HepG2 (cell line): Measurements from ENCODE around the gene PPP4R4. TPM values are rescaled to one million over a fixed set of nuclear protein-coding genes. Genes with fewer than 3 reads are reported as not detected.

Experiments
- CTCF ChIP-seq: sonication (generic); formaldehyde crosslinking; IDR thresholded peaks from 2 replicates; pipeline ENCODE4 v1.5.0; 2020; ENCODE audit warnings: mild to moderate bottlenecking, missing genetic modification reagents, moderate library complexity
- FOXJ3 ChIP-seq: sonication (generic); formaldehyde crosslinking; IDR thresholded peaks from 2 replicates; pipeline ENCODE4 v1.4.0; 2020; ENCODE audit warnings: missing genetic modification reagents, mild to moderate bottlenecking, borderline replicate concordance
- GFI1 ChIP-seq: sonication (generic); formaldehyde crosslinking; IDR thresholded peaks from 2 replicates; pipeline ENCODE4 v1.5.0; 2020; ENCODE audit warnings: missing genetic modification reagents, mild to moderate bottlenecking, borderline replicate concordance
- HES4 ChIP-seq: sonication (generic); formaldehyde crosslinking; IDR thresholded peaks from 2 replicates; pipeline ENCODE4 v1.9.0; 2021; ENCODE audit warnings: mild to moderate bottlenecking, missing genetic modification reagents, borderline replicate concordance
- HOXD1 ChIP-seq: sonication (generic); formaldehyde crosslinking; IDR thresholded peaks from 2 replicates; pipeline ENCODE4 v1.5.0; 2020; ENCODE audit warnings: missing genetic modification reagents
- KDM6A ChIP-seq: IDR thresholded peaks from 2 replicates; pipeline ENCODE4 v1.6.1; 2016; ENCODE audit warnings: low read depth
- KLF11 ChIP-seq: IDR thresholded peaks from 2 replicates; pipeline ENCODE4 v1.6.1; 2016; ENCODE audit warnings: missing compliant biosample characterization
- KLF16 ChIP-seq, 2 experiments: sonication (generic) in 1 of 2; formaldehyde crosslinking in 1 of 2; IDR thresholded peaks; 2 replicates each; pipeline versions ENCODE4 v1.6.1 to v1.8.0; 2016 to 2023; ENCODE audit warnings: missing genetic modification reagents in 2 of 2, missing compliant biosample characterization in 1 of 2
- MIER2 ChIP-seq: IDR thresholded peaks from 2 replicates; pipeline ENCODE4 v1.6.1; 2016; ENCODE audit warnings: missing biosample characterization, missing genetic modification reagents
- REPIN1 ChIP-seq: sonication (generic); formaldehyde crosslinking; IDR thresholded peaks from 2 replicates; pipeline ENCODE4 v1.8.0; 2022; ENCODE audit warnings: missing genetic modification reagents, low read depth, mild to moderate bottlenecking, borderline replicate concordance
- TFDP1 ChIP-seq: IDR thresholded peaks from 2 replicates; pipeline ENCODE4 v1.6.1; 2016; ENCODE audit warnings: missing compliant biosample characterization, missing genetic modification reagents, borderline replicate concordance
- ZMAT3 ChIP-seq: sonication (generic); formaldehyde crosslinking; conservative IDR thresholded peaks from 2 replicates; pipeline ENCODE4 v1.7.0; 2021; ENCODE audit warnings: missing genetic modification reagents
- ZNF331 ChIP-seq: sonication (generic); formaldehyde crosslinking; IDR thresholded peaks from 2 replicates; pipeline ENCODE4 v1.4.0; 2020; ENCODE audit warnings: missing genetic modification reagents
- polyA plus RNA-seq, 8 experiments: library from polyadenylated mRNA; depleted of rRNA in 3 of 8; stranded (reverse) in 7 of 8; unstranded in 1 of 8; fragments of >200 nt; fragmentation: Illumina TruSeq in 4 of 8; extraction: Trizol in 4 of 8; gene quantifications; 2 replicates each; pipeline versions ENCODE4 v1.2.1 to v1.2.3, GENCODE V29; 2011 to 2016; ENCODE audit warnings: low read depth in 4 of 8, missing spikeins in 1 of 8, mixed read lengths in 1 of 8; ENCODE audit not compliant: insufficient read depth in 1 of 8
- total RNA-seq, 5 experiments: library from RNA; depleted of rRNA; stranded (reverse); fragments of >200 nt; fragmentation: Illumina TruSeq; extraction: Trizol; gene quantifications; 2 replicates each; pipeline ENCODE4 v1.2.3, GENCODE V29; 2016; ENCODE audit warnings: low read depth in 1 of 5
- TF ChIP-seq, protein P1 (sequence below): sonication (generic); formaldehyde crosslinking; conservative IDR thresholded peaks from 2 replicates; pipeline ENCODE4 v1.4.0; 2020; ENCODE audit warnings: mild to moderate bottlenecking, missing genetic modification reagents, moderate library complexity
- TF ChIP-seq, protein P2 (sequence below): sonication (generic); formaldehyde crosslinking; IDR thresholded peaks from 2 replicates; pipeline ENCODE4 v1.8.1; 2023; ENCODE audit warnings: mild to moderate bottlenecking, moderate library complexity, missing genetic modification reagents
- TF ChIP-seq, protein P3 (sequence below): sonication (generic); formaldehyde crosslinking; IDR thresholded peaks from 2 replicates; pipeline ENCODE4 v1.5.0; 2020; ENCODE audit warnings: mild to moderate bottlenecking, missing genetic modification reagents, borderline replicate concordance

The PPP4R4 gene
- total and polyA plus RNA-seq, 2 of the 13 experiments (the other 11 are each of a cell fraction or from before 2014, with no cell fraction given) = 9.5 to 19.8 TPM

DNA sequence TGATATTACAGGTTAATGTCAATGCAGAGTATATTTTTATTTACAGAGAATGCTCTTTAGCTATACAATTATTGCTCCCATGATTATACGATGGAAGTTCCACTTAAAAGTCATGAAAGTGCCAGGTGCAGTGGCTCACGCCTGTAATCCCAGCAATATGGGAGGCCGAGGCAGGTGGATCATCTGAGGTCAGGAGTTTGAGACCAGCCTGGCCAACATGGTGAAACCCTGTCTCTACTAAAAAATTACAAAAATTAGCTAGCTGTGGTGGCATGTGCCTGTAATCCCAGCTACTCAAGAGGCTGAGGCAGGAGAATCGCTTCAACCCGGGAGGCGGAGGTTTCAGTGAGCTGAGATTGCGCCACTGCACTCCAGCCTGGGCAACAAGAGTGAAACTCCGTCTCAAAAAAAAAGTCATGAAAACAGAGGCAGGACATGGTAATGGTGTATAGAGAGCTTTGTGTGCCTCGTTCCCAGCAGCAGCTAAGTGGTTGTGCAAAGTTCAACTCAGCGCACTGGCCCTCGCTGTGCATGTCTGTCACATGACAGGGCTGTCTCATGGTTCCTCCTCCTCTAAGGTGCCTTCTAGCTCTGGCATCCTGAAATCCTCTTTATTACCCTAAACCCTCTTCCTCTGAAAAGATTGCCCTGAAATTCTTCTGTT lies 102.9 kb downstream of the PPP4R4 start (continued):
- peak; percentile 71; the same call in 1 of the 2 replicates for TF ChIP-seq TFDP1 (CRISPR knock-in tag)
- TF ChIP-seq FOXJ3 (CRISPR knock-in tag) = peak; percentile 82; the same call in 1 of the 2 replicates
- 0 out of 2 replicates have a peak, but pooled peaks have one; percentile 37 for TF ChIP-seq ZMAT3
- TF ChIP-seq KLF16 (CRISPR knock-in tag; IDR thresholded peaks at IDR 0.05) = peak in 1 of 2 experiments; percentile 79; a peak in 1 of 4 replicates
- TF ChIP-seq HOXD1 = 0 out of 2 replicates have a peak, but pooled peaks have one; percentile 35
- 0 out of 2 replicates have a peak, but pooled peaks have one; percentile 19 for TF ChIP-seq HES4 (CRISPR knock-in tag)
- TF ChIP-seq, protein P1, sequence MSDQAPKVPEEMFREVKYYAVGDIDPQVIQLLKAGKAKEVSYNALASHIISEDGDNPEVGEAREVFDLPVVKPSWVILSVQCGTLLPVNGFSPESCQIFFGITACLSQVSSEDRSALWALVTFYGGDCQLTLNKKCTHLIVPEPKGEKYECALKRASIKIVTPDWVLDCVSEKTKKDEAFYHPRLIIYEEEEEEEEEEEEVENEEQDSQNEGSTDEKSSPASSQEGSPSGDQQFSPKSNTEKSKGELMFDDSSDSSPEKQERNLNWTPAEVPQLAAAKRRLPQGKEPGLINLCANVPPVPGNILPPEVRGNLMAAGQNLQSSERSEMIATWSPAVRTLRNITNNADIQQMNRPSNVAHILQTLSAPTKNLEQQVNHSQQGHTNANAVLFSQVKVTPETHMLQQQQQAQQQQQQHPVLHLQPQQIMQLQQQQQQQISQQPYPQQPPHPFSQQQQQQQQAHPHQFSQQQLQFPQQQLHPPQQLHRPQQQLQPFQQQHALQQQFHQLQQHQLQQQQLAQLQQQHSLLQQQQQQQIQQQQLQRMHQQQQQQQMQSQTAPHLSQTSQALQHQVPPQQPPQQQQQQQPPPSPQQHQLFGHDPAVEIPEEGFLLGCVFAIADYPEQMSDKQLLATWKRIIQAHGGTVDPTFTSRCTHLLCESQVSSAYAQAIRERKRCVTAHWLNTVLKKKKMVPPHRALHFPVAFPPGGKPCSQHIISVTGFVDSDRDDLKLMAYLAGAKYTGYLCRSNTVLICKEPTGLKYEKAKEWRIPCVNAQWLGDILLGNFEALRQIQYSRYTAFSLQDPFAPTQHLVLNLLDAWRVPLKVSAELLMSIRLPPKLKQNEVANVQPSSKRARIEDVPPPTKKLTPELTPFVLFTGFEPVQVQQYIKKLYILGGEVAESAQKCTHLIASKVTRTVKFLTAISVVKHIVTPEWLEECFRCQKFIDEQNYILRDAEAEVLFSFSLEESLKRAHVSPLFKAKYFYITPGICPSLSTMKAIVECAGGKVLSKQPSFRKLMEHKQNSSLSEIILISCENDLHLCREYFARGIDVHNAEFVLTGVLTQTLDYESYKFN = peak; percentile 89
- TF ChIP-seq MIER2 (CRISPR knock-in tag) = peak; percentile 71; the same call in 1 of the 2 replicates
- TF ChIP-seq GFI1 = peak; percentile 83
- peak; percentile 63; the same call in 1 of the 2 replicates for TF ChIP-seq KDM6A (CRISPR knock-in tag)
- peak; percentile 82; the same call in 1 of the 2 replicates for TF ChIP-seq REPIN1 (CRISPR knock-in tag)
- TF ChIP-seq CTCF (CRISPR knock-in tag) = peak; percentile 17; the same call in 1 of the 2 replicates
- TF ChIP-seq, protein P2, sequence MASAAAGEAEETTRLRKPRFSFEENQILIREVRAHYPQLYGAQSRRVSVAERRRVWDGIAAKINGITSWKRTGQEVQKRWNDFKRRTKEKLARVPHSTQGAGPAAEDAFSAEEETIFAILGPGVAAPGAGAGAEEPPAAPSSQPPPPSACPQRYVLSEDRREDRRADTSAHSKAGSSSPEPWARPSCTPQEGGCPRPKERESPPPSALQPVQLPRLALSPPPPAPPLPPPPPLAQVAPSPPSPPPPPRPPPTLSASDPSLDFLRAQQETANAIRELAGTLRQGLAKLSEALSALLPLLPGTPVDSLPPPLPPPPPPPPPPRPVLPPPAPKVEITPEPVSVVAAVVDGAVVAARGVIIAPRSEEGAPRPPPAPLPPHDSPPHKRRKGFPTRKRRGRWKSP (CRISPR knock-in tag) = peak; percentile 50; the same call in 1 of the 2 replicates
- peak; percentile 90 for TF ChIP-seq ZNF331
- TF ChIP-seq, protein P3, sequence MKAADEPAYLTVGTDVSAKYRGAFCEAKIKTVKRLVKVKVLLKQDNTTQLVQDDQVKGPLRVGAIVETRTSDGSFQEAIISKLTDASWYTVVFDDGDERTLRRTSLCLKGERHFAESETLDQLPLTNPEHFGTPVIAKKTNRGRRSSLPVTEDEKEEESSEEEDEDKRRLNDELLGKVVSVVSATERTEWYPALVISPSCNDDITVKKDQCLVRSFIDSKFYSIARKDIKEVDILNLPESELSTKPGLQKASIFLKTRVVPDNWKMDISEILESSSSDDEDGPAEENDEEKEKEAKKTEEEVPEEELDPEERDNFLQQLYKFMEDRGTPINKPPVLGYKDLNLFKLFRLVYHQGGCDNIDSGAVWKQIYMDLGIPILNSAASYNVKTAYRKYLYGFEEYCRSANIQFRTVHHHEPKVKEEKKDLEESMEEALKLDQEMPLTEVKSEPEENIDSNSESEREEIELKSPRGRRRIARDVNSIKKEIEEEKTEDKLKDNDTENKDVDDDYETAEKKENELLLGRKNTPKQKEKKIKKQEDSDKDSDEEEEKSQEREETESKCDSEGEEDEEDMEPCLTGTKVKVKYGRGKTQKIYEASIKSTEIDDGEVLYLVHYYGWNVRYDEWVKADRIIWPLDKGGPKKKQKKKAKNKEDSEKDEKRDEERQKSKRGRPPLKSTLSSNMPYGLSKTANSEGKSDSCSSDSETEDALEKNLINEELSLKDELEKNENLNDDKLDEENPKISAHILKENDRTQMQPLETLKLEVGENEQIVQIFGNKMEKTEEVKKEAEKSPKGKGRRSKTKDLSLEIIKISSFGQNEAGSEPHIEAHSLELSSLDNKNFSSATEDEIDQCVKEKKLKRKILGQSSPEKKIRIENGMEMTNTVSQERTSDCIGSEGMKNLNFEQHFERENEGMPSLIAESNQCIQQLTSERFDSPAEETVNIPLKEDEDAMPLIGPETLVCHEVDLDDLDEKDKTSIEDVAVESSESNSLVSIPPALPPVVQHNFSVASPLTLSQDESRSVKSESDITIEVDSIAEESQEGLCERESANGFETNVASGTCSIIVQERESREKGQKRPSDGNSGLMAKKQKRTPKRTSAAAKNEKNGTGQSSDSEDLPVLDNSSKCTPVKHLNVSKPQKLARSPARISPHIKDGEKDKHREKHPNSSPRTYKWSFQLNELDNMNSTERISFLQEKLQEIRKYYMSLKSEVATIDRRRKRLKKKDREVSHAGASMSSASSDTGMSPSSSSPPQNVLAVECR (CRISPR knock-in tag) = peak; percentile 62; the same call in 1 of the 2 replicates
- TF ChIP-seq KLF11 (CRISPR knock-in tag) = 0 out of 2 replicates have a peak, but pooled peaks have one; percentile 56
